Gastroesophageal sphincter (tissue), 3 donors: ENCODE results near the gene TUSC2.

Experiments used
- EP300 ChIP-seq: sonication (generic); formaldehyde crosslinking; IDR thresholded peaks from one replicate; pipeline ENCODE4 v1.6.1; 2017; ENCODE audit warnings: antibody characterized with exemption, mild to moderate bottlenecking
- POLR2A ChIP-seq, 2 donors: fragments of 450-650 bp; IDR thresholded peaks; one replicate each; pipeline ENCODE4 v1.6.1; 2017; ENCODE audit warnings: antibody characterized with exemption in 2 of 2, mild to moderate bottlenecking in 2 of 2, moderate library complexity in 1 of 2
- POLR2AphosphoS5 ChIP-seq: sonication (generic); formaldehyde crosslinking; IDR thresholded peaks from one replicate; pipeline ENCODE4 v1.6.1; 2017; ENCODE audit warnings: antibody characterized with exemption
- TF ChIP-seq, protein P1 (sequence below), 4 experiments: fragments of 200-600 bp in 2 of 4; fragments of 450-650 bp in 2 of 4; sonication (generic) in 1 of 4; IDR thresholded peaks; one replicate each; pipeline ENCODE4 v1.5.1; 2017 to 2019; ENCODE audit warnings: antibody characterized with exemption in 4 of 4, mild to moderate bottlenecking in 2 of 4, moderate library complexity in 2 of 4

DNA sequence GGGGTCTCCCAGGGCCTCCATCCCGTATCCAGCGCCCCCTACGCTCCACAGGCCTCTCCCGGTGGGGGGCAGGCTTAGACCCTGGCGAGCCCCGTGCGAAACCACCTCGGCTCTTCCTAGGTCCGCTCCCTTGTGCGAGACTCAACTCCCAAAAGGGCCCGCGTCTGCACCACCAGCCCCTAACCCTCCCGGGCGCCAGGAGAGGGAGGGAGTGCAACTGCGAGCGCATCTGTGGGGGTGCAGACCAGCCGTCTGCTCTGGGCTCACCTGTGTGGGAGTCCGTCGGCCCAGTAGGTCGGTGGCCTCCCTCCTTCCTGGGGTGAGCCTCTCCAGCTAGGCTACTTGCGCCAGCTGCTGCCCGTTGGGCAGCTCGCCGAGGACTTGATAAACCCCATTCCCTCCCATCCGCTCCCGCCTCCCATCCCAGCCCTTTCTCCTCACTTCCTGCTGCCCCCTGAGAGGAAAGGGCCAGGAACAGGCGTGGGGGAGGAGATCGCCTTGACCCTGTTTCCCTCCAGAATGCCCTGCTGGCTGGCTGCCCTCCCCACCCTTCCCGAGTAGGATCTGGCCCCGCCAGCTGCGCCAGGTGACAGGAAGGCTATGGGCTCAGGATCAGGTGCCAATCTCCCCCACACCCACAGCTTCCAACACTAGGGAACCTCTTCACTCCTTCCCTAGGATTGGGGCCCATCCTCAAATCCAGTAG lies 5.5 kb downstream of the TUSC2 start, which contains the start of gene HYAL2:
- TF ChIP-seq, protein P1, sequence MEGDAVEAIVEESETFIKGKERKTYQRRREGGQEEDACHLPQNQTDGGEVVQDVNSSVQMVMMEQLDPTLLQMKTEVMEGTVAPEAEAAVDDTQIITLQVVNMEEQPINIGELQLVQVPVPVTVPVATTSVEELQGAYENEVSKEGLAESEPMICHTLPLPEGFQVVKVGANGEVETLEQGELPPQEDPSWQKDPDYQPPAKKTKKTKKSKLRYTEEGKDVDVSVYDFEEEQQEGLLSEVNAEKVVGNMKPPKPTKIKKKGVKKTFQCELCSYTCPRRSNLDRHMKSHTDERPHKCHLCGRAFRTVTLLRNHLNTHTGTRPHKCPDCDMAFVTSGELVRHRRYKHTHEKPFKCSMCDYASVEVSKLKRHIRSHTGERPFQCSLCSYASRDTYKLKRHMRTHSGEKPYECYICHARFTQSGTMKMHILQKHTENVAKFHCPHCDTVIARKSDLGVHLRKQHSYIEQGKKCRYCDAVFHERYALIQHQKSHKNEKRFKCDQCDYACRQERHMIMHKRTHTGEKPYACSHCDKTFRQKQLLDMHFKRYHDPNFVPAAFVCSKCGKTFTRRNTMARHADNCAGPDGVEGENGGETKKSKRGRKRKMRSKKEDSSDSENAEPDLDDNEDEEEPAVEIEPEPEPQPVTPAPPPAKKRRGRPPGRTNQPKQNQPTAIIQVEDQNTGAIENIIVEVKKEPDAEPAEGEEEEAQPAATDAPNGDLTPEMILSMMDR (IDR thresholded peaks at IDR 0.05) = no peak
- TF ChIP-seq POLR2A (IDR thresholded peaks at IDR 0.05) (peak in 1 of 2 donors; percentile 19), POLR2AphosphoS5 (peak; percentile 36), EP300 (no peak)
